GM23338 (cell line): ENCODE data around the gene MS4A6A. TPM values are rescaled to one million over a fixed set of nuclear protein-coding genes. Genes with fewer than 3 reads are reported as not detected.

ENCODE experiments used
- ATAC-seq: fragments of 200-7000 bp; cut with Tn5 transposase; 3 replicates; pipeline ENCODE4 v1.9.1; 2020
- DNase-seq: peaks from one replicate; pipeline ENCODE4 v3.0.0-alpha.2; 2015; ENCODE audit warnings: low spot score
- H2AFZ ChIP-seq: fragments of 200-600 bp; sonication (generic); 2 replicates; pipeline ENCODE4 v1.8.0; 2016; ENCODE audit warnings: antibody characterized with exemption, mild to moderate bottlenecking, moderate library complexity
- H3F3A ChIP-seq: fragments of 200-600 bp; sonication (generic); replicated peaks from 2 replicates; pipeline ENCODE4 v1.8.0; 2017; ENCODE audit warnings: antibody characterized with exemption, mixed run types, low read depth
- H3K27ac ChIP-seq: fragments of 200-600 bp; sonication (generic); 2 replicates; pipeline ENCODE4 v1.6.1; 2016; ENCODE audit warnings: low read depth
- H3K27me3 ChIP-seq: fragments of 200-600 bp; sonication (generic); 2 replicates; pipeline ENCODE4 v1.8.0; 2016; ENCODE audit warnings: mild to moderate bottlenecking, mixed run types, moderate library complexity; ENCODE audit not compliant: insufficient read depth
- H3K36me3 ChIP-seq: fragments of 200-600 bp; sonication (generic); 2 replicates; pipeline ENCODE4 v1.8.0; 2016; ENCODE audit warnings: mild to moderate bottlenecking; ENCODE audit not compliant: insufficient read depth
- H3K4me1 ChIP-seq: fragments of 200-600 bp; sonication (generic); 2 replicates; pipeline ENCODE4 v1.8.0; 2016; ENCODE audit warnings: mild to moderate bottlenecking, moderate library complexity; ENCODE audit not compliant: insufficient read depth
- H3K4me2 ChIP-seq: fragments of 200-600 bp; sonication (generic); 2 replicates; pipeline ENCODE4 v1.7.1; 2017; ENCODE audit warnings: mixed run types
- H3K4me3 ChIP-seq: fragments of 200-600 bp; sonication (generic); 2 replicates; pipeline ENCODE4 v1.6.1; 2016; ENCODE audit warnings: mixed run types
- H3K79me2 ChIP-seq: fragments of 200-600 bp; sonication (generic); replicated peaks from 2 replicates; pipeline ENCODE4 v1.8.0; 2017; ENCODE audit warnings: mild to moderate bottlenecking; ENCODE audit not compliant: insufficient read depth
- H3K9me2 ChIP-seq: fragments of 200-600 bp; sonication (generic); 2 replicates; pipeline ENCODE4 v1.8.0; 2017; ENCODE audit not compliant: insufficient read depth
- H4K20me1 ChIP-seq: fragments of 200-600 bp; sonication (generic); replicated peaks from 2 replicates; pipeline ENCODE4 v1.8.0; 2017; ENCODE audit warnings: mild to moderate bottlenecking; ENCODE audit not compliant: insufficient read depth
- H3K27ac Mint-ChIP-seq: 2 replicates; pipeline ENCODE4 v1.8.0; 2020; ENCODE audit warnings: inconsistent platforms, mild to moderate bottlenecking, moderate library complexity, mixed read lengths
- H3K27me3 Mint-ChIP-seq: 3 replicates; pipeline ENCODE4 v1.8.0; 2022; ENCODE audit warnings: low read depth, mild to moderate bottlenecking, moderate library complexity, mixed read lengths, inconsistent platforms; ENCODE audit not compliant: insufficient read depth, poor library complexity
- H3K36me3 Mint-ChIP-seq: 3 replicates; pipeline ENCODE4 v1.8.0; 2021; ENCODE audit warnings: low read depth, mild to moderate bottlenecking, inconsistent platforms, moderate library complexity, mixed read lengths
- H3K4me1 Mint-ChIP-seq: 3 replicates; pipeline ENCODE4 v1.8.0; 2020; ENCODE audit warnings: mild to moderate bottlenecking, inconsistent platforms, mixed read lengths
- H3K4me3 Mint-ChIP-seq: 3 replicates; pipeline ENCODE4 v1.8.0; 2021; ENCODE audit warnings: moderate library complexity, mild to moderate bottlenecking, inconsistent platforms, mixed read lengths
- H3K9me3 Mint-ChIP-seq: 3 replicates; pipeline ENCODE4 v1.8.0; 2020; ENCODE audit warnings: moderate library complexity, mild to moderate bottlenecking, inconsistent platforms, mixed read lengths
- CREB1 ChIP-seq: fragments of 250-450 bp; sonication (Bioruptor Pico); IDR thresholded peaks from 2 replicates; pipeline ENCODE4 v1.5.0; 2020; ENCODE audit warnings: low read depth, mild to moderate bottlenecking, moderate library complexity
- EZH2 ChIP-seq: fragments of 200-600 bp; sonication (generic); IDR thresholded peaks from one replicate; pipeline ENCODE4 v1.8.0; 2017; ENCODE audit warnings: antibody characterized with exemption, mild to moderate bottlenecking, low read depth; ENCODE audit not compliant: unreplicated experiment
- EZH2phosphoT487 ChIP-seq: fragments of 200-600 bp; sonication (generic); IDR thresholded peaks from one replicate; pipeline ENCODE4 v1.8.1; 2018; ENCODE audit warnings: antibody characterized with exemption; ENCODE audit not compliant: unreplicated experiment
- JUNB ChIP-seq: IDR thresholded peaks from one replicate; pipeline ENCODE4 v1.6.1; 2016; ENCODE audit warnings: antibody characterized with exemption; ENCODE audit not compliant: unreplicated experiment
- NANOG ChIP-seq: IDR thresholded peaks from 2 replicates; pipeline ENCODE4 v1.6.1; 2016; ENCODE audit warnings: antibody characterized with exemption, borderline replicate concordance
- POLR2AphosphoS5 ChIP-seq: IDR thresholded peaks from 2 replicates; pipeline ENCODE4 v1.6.1; 2016; ENCODE audit warnings: antibody characterized with exemption, low read depth
- STAT1 ChIP-seq: IDR thresholded peaks from one replicate; pipeline ENCODE4 v1.6.1; 2016; ENCODE audit warnings: antibody characterized with exemption; ENCODE audit not compliant: unreplicated experiment
- ZNF114 ChIP-seq: fragments of 250-450 bp; sonication (Bioruptor Pico); IDR thresholded peaks from 2 replicates; pipeline ENCODE4 v1.5.0; 2020; ENCODE audit warnings: mild to moderate bottlenecking, moderate library complexity
- ZNF331 ChIP-seq: fragments of 250-450 bp; sonication (Bioruptor Pico); IDR thresholded peaks from 2 replicates; pipeline ENCODE4 v1.5.0; 2020; ENCODE audit warnings: low read depth, mild to moderate bottlenecking, moderate library complexity
- polyA plus RNA-seq: library from polyadenylated mRNA; unstranded; fragments of >200 nt; fragmentation: Nextera tagmentation; extraction: Ambion mirVana; gene quantifications from 2 replicates; pipeline ENCODE4 v1.2.1, GENCODE V29; 2016
- total RNA-seq: library from RNA; depleted of rRNA; stranded (reverse); fragments of >200 nt; shearing (Covaris generic); gene quantifications from 2 replicates; pipeline ENCODE4 v1.2.3, GENCODE V29; 2014
- TF ChIP-seq, protein P1 (sequence below): fragments of 250-450 bp; sonication (Bioruptor Pico); IDR thresholded peaks from 2 replicates; pipeline ENCODE4 v1.5.0; 2020; ENCODE audit warnings: mild to moderate bottlenecking, moderate library complexity
- TF ChIP-seq, protein P2 (sequence below): IDR thresholded peaks from one replicate; pipeline ENCODE4 v1.6.1; 2018; ENCODE audit warnings: antibody characterized with exemption; ENCODE audit not compliant: unreplicated experiment
- TF ChIP-seq, protein P3 (sequence below): IDR thresholded peaks from 2 replicates; pipeline ENCODE4 v1.6.1; 2016; ENCODE audit warnings: antibody characterized with exemption
- TF ChIP-seq, protein P4 (sequence below), 2 experiments: fragments of 200-600 bp in 1 of 2; sonication (generic) in 1 of 2; conservative IDR thresholded peaks; 2 replicates each; pipeline versions ENCODE4 v1.5.1 to v1.6.1; 2016 to 2017; ENCODE audit warnings: antibody characterized with exemption in 2 of 2, low read depth in 2 of 2, mild to moderate bottlenecking in 2 of 2, moderate library complexity in 1 of 2

MS4A6A gene
- total and polyA plus RNA-seq, 2 experiments from 2014 or later, result not detected

DNA sequence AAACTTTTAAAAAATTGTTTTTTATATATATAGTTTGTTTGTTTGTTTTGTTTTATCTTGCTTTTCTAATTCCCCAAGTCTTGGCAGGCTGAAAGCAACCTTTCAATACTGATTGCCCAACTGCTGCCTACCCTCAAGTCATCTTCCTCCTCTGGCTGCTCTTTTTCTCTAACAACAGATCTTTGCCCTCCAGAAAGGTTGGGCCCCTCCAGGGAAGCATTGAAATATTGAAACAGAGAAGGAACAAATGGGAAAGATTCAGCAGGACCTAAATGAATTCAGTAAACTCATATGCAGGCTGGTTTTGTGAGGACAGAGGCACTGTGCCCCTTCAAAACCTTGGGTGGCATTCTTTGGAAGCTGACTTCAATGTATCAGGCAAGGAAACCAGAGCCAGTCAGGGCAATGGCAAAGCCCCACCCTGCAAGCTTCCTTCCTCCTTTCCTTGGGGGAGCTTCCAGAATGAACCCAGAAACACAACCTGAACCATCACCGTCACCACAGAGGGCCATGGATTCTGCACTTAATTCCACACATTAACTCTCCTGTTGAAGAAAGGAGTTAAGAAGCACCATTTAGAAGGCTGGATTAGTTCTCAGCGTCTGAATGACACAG is 815 bp upstream of the MS4A6A start:
- Histone ChIP-seq H3K4me2 (no peak overlapping the region), H3K79me2 (no peaks in the 10 kb centered on the region), H4K20me1 (no peaks in the 10 kb centered on the region), H3K36me3 (no peaks in the 10 kb centered on the region; the same call in 1 of the 2 replicates), H3K4me3 (no peak overlapping the region), H3F3A (no peaks in the 10 kb centered on the region), H3K27ac (no peak overlapping the region), H3K4me1 (no peaks in the 10 kb centered on the region), H3K27me3 (no peaks in the 10 kb centered on the region), H3K9me2 (0 out of 2 replicates have a peak, but pooled peaks cover 7% of the 10 kb centered on the region), H2AFZ (peak overlapping the region; percentile 16; the same call in 1 of the 2 replicates)
- H3K27me3 Mint-ChIP-seq, result peaks cover 3% of the 10 kb centered on the region
- DNase-seq, result no peak
- peaks cover 7% of the 10 kb centered on the region for H3K36me3 Mint-ChIP-seq
- no peak overlapping the region for H3K4me3 Mint-ChIP-seq
- peaks cover 25% of the 10 kb centered on the region for H3K9me3 Mint-ChIP-seq
- no peak for ATAC-seq
- TF ChIP-seq STAT1 (no peak), JUNB (no peak), POLR2AphosphoS5 (no peak), ZNF331 (CRISPR knock-in tag) (no peak), EZH2 (no peak), CREB1 (CRISPR knock-in tag) (no peak), ZNF114 (CRISPR knock-in tag) (no peak), EZH2phosphoT487 (no peak), NANOG (no peak)
- TF ChIP-seq, protein P1, sequence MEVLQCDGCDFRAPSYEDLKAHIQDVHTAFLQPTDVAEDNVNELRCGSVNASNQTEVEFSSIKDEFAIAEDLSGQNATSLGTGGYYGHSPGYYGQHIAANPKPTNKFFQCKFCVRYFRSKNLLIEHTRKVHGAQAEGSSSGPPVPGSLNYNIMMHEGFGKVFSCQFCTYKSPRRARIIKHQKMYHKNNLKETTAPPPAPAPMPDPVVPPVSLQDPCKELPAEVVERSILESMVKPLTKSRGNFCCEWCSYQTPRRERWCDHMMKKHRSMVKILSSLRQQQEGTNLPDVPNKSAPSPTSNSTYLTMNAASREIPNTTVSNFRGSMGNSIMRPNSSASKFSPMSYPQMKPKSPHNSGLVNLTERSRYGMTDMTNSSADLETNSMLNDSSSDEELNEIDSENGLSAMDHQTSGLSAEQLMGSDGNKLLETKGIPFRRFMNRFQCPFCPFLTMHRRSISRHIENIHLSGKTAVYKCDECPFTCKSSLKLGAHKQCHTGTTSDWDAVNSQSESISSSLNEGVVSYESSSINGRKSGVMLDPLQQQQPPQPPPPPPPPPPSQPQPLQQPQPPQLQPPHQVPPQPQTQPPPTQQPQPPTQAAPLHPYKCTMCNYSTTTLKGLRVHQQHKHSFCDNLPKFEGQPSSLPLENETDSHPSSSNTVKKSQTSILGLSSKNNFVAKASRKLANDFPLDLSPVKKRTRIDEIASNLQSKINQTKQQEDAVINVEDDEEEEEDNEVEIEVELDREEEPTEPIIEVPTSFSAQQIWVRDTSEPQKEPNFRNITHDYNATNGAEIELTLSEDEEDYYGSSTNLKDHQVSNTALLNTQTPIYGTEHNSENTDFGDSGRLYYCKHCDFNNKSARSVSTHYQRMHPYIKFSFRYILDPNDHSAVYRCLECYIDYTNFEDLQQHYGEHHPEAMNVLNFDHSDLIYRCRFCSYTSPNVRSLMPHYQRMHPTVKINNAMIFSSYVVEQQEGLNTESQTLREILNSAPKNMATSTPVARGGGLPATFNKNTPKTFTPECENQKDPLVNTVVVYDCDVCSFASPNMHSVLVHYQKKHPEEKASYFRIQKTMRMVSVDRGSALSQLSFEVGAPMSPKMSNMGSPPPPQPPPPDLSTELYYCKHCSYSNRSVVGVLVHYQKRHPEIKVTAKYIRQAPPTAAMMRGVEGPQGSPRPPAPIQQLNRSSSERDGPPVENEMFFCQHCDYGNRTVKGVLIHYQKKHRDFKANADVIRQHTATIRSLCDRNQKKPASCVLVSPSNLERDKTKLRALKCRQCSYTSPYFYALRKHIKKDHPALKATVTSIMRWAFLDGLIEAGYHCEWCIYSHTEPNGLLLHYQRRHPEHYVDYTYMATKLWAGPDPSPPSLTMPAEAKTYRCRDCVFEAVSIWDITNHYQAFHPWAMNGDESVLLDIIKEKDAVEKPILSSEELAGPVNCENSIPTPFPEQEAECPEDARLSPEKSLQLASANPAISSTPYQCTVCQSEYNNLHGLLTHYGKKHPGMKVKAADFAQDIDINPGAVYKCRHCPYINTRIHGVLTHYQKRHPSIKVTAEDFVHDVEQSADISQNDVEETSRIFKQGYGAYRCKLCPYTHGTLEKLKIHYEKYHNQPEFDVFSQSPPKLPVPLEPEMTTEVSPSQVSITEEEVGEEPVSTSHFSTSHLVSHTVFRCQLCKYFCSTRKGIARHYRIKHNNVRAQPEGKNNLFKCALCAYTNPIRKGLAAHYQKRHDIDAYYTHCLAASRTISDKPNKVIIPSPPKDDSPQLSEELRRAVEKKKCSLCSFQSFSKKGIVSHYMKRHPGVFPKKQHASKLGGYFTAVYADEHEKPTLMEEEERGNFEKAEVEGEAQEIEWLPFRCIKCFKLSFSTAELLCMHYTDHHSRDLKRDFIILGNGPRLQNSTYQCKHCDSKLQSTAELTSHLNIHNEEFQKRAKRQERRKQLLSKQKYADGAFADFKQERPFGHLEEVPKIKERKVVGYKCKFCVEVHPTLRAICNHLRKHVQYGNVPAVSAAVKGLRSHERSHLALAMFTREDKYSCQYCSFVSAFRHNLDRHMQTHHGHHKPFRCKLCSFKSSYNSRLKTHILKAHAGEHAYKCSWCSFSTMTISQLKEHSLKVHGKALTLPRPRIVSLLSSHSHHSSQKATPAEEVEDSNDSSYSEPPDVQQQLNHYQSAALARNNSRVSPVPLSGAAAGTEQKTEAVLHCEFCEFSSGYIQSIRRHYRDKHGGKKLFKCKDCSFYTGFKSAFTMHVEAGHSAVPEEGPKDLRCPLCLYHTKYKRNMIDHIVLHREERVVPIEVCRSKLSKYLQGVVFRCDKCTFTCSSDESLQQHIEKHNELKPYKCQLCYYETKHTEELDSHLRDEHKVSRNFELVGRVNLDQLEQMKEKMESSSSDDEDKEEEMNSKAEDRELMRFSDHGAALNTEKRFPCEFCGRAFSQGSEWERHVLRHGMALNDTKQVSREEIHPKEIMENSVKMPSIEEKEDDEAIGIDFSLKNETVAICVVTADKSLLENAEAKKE (CRISPR knock-in tag), result no peak
- TF ChIP-seq, protein P2, sequence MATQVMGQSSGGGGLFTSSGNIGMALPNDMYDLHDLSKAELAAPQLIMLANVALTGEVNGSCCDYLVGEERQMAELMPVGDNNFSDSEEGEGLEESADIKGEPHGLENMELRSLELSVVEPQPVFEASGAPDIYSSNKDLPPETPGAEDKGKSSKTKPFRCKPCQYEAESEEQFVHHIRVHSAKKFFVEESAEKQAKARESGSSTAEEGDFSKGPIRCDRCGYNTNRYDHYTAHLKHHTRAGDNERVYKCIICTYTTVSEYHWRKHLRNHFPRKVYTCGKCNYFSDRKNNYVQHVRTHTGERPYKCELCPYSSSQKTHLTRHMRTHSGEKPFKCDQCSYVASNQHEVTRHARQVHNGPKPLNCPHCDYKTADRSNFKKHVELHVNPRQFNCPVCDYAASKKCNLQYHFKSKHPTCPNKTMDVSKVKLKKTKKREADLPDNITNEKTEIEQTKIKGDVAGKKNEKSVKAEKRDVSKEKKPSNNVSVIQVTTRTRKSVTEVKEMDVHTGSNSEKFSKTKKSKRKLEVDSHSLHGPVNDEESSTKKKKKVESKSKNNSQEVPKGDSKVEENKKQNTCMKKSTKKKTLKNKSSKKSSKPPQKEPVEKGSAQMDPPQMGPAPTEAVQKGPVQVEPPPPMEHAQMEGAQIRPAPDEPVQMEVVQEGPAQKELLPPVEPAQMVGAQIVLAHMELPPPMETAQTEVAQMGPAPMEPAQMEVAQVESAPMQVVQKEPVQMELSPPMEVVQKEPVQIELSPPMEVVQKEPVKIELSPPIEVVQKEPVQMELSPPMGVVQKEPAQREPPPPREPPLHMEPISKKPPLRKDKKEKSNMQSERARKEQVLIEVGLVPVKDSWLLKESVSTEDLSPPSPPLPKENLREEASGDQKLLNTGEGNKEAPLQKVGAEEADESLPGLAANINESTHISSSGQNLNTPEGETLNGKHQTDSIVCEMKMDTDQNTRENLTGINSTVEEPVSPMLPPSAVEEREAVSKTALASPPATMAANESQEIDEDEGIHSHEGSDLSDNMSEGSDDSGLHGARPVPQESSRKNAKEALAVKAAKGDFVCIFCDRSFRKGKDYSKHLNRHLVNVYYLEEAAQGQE, result no peak
- TF ChIP-seq, protein P3, sequence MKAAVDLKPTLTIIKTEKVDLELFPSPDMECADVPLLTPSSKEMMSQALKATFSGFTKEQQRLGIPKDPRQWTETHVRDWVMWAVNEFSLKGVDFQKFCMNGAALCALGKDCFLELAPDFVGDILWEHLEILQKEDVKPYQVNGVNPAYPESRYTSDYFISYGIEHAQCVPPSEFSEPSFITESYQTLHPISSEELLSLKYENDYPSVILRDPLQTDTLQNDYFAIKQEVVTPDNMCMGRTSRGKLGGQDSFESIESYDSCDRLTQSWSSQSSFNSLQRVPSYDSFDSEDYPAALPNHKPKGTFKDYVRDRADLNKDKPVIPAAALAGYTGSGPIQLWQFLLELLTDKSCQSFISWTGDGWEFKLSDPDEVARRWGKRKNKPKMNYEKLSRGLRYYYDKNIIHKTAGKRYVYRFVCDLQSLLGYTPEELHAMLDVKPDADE, result no peak
- TF ChIP-seq, protein P4, sequence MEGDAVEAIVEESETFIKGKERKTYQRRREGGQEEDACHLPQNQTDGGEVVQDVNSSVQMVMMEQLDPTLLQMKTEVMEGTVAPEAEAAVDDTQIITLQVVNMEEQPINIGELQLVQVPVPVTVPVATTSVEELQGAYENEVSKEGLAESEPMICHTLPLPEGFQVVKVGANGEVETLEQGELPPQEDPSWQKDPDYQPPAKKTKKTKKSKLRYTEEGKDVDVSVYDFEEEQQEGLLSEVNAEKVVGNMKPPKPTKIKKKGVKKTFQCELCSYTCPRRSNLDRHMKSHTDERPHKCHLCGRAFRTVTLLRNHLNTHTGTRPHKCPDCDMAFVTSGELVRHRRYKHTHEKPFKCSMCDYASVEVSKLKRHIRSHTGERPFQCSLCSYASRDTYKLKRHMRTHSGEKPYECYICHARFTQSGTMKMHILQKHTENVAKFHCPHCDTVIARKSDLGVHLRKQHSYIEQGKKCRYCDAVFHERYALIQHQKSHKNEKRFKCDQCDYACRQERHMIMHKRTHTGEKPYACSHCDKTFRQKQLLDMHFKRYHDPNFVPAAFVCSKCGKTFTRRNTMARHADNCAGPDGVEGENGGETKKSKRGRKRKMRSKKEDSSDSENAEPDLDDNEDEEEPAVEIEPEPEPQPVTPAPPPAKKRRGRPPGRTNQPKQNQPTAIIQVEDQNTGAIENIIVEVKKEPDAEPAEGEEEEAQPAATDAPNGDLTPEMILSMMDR (conservative IDR thresholded peaks at IDR 0.05; ENCODE audit: low read depth in 2 of 2), result no peak
- H3K4me1 Mint-ChIP-seq, result no peaks in the 10 kb centered on the region
- no peak overlapping the region for H3K27ac Mint-ChIP-seq
